ENCODE measurements around the gene VAV2.

VAV2 gene

DNA sequence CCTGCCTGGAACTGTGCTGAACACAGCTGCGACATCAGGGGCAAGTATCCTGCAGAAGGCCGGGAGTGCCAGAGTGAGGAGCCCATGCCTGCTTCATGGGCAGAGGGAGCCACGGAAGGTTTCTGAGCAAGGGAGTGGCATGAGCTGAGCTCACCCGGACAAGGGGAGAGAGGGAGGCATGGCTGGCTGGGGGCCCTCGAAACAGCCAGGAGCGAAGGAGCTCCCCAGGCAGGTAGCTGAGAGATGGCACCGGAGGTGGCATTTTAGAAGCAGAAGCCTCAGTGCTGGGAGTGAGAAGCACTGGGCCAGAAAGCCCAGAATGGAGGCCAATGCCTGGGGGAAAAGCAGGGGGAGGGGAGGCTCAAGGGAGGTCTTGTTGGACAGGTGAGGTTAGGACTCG, 197.1 kb downstream of the VAV2 start:
- DNase-seq (ENCODE audit: low spot score) = no peak

DNA sequence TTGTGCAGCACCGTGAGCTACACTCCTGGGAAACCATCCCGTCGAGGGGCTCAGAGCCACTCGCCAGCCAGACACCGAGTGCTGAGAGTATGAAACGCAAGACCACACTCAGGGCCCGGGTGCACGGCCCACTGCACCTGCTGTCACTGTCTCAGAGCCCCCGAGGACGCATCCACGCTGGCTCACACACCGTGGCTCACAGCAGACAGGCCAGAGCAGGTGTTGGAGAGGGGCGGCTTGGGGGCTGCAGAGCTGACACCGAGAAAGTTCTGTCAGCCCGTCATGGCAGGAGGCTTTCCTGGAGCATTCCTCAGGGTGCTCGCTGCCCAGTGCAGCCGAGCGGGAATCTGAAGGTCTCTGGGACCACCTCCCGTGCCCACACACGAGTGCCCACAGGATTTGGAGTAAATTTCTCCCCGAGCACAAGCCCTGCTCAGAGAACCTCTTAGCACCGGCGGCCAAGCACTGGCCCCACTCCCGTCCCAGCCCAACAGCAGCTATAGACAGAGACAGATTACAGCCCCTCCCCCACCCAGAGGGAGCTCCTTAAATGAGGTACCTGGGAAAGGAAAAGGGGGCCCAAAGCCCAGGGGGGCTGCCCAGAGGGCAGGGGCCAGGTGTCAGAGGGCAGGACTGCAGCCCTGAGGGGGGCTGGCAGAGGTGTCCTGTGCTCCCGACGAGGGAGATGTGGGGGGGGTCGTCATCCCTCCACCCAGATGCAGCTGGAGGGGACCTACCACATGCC, 197.9 kb downstream of the VAV2 start:
- no peak for DNase-seq (ENCODE audit: low spot score)

DNA sequence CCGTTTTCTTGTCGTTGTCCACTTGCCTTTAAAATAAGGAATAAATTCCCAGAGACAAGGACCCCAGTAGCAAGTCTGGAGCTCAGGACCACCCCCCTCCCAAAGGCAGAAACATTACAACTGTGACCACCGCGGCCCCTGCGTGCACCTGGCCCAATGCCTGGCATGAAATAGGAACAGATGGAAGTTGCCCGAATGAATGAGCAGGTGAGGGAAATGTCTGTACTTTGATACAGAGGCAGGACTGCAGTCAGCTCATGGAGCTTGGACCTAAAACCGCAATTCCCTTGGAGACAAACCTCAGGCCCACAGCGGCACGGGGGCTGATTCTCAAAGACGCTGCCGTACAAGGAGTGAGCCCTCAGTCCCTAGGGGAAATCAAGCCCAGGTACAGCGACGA, 198.7 kb downstream of the VAV2 start:
- no peak for DNase-seq (ENCODE audit: low spot score)

- peak; percentile 34 for DNase-seq (ENCODE audit: low spot score)
Measured at GRCh38 chr9:133792721-133793470, 199.2 kb downstream of the VAV2 start.

- no peak for DNase-seq (ENCODE audit: low spot score)
Measured at GRCh38 chr9:133791735-133792649, 200.1 kb downstream of the VAV2 start.

GRCh38 chr9:133791069-133791468, 201.1 kb downstream of the VAV2 start:
- DNase-seq (ENCODE audit: low spot score) = no peak

GRCh38 chr9:133789778-133790177, 202.3 kb downstream of the VAV2 start:
- DNase-seq (ENCODE audit: low spot score) = no peak

DNA sequence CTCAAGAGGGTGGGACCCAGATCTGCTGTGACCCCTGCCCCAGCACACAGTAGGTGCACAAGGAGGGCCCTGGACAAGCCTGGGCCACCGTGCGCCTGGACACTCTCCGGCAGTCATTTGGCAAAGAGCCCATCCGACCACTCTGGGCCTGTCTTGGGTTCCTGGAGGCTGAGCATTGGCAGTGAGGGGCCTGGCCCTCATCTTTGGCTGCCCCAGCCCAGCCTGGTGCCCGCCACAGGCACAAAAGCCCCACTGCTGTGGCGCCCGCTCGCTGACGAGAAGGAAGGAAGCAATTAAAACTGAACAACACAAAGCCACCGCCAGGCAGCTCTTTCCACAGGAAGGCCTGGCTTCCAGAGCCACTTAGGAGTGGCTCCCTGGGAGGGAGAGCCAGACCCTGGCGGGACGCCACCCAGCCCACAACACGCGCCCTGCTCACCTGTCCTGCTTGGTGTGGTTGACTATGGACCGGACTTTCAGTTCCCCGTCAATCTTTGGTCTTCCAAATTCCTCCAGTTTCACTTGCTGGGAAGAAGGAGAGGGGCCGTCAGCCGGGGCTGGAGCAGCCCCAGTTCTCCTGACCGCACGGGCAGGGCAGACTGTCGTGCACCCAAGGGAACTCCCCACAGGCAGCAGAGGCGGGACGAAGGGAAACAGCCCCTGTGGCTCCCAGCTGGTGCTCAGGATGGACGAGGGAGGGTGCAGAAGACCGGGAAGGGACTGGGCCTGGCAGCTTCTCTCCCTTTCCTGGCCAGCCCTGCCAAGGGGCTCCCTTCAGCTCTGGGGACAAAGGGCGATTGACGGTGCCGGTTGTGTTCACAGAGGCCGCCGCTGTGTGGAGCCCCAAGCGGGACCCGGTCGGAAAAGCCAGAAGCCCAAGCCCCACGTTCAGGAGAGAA, 203.1 kb downstream of the VAV2 start:
- DNase-seq (ENCODE audit: low spot score) = no peak

DNA sequence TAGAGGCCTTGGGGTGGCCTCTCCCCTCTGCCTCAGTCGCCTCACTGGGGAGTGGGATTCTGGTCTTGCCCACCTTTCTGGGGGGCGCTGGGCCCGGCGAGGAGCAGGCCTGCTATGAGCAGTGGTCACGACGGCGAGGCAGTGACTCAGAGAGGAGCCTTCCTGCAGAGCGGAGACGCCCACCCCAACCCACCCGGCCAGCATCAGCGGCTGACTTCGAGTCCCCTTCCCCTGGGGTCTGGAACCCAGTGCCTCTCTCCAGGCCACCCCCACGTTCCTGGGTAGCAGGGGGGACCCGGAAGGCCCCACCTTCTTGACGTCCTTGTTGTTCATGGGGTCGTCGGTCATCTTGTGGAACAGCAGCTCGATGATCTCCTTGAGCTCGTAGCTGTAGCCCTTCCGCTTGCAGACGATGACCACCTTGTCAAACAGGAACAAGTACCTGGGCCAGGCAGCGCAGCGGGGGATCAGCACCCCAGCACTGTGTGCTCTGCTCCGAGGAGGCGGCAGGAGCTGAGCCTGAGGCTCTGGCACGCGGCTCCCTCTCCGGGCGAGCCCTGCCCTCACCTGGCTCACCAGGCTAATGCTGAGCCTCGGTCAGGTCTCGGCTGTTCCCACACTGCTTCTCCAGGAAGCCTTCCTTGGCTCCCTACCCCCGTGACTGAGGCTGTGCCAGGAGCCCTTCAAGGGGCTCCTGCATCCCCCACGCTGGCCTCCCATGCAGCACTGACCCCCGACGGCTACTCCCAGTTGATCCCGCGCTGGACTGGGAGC, 203.9 kb downstream of the VAV2 start:
- no peak for DNase-seq (ENCODE audit: low spot score)

DNA sequence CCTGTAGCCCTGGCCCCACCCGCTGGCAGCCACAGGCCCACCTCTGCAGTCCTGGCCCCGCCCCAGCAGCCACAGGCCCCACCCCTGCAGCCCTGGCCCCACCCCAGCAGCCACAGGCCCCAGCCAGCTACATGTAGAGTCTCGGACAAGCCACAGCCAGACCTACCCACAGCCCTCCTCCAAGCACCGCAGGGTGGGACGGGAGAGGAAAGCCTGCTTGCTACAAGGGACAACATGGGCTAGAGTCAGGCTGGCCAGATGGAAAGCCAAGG, 204.4 kb downstream of the VAV2 start:
- peak; percentile 6 for DNase-seq (ENCODE audit: low spot score)

DNA sequence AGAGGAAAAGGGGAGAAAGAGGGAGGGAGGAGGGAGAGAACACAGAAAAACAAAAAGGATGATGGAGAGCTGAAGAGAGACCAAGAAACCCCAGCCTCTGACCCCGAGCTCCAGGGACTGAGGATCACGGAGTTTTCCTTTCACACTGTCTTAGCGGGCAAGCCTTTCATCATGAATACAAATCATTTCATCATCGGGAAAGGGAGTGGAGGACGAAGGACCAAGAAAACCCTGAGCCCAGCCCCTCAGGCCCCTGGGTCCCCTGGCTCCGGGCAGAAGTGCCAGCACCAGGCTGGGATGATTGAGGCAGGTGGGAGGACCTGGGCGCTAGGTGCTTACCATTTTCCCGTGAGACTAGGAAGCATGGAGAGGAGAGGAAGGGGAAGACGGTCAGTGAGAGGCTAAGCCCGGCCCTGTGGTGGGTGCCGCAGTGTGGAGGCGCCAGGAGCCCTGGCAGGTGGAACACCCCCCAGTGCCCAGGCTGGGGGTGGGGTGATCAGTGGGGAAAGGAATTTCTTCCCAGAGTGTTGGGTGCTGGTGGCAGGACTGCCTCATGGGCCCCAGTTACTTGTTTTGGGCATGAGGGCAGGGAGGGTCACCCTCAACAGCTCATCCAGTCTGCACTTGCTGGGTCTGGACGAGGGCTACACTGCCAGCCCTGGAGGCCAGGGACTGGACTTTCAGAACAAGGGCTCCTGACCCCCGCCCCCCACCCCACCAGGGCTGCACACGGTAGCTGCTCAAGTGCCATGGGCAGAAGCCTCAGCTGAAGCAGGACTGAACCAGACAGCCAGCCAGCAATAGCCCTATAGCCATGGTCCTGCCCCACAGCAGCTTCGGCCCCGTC, 205.0 kb downstream of the VAV2 start:
- no peak for DNase-seq (ENCODE audit: low spot score)

- no peak for DNase-seq (ENCODE audit: low spot score)
Measured at GRCh38 chr9:133786371-133786753, 205.8 kb downstream of the VAV2 start.

- no peak for DNase-seq (ENCODE audit: low spot score)
Measured at GRCh38 chr9:133785753-133786370, 206.3 kb downstream of the VAV2 start.

GRCh38 chr9:133784731-133785561, 207.2 kb downstream of the VAV2 start:
- no peak for DNase-seq (ENCODE audit: low spot score)

GRCh38 chr9:133783331-133783731, 208.8 kb downstream of the VAV2 start:
- no peak for DNase-seq (ENCODE audit: low spot score)

GRCh38 chr9:133782157-133783130, 209.7 kb downstream of the VAV2 start:
- DNase-seq (ENCODE audit: low spot score) = peak; percentile 40

DNA sequence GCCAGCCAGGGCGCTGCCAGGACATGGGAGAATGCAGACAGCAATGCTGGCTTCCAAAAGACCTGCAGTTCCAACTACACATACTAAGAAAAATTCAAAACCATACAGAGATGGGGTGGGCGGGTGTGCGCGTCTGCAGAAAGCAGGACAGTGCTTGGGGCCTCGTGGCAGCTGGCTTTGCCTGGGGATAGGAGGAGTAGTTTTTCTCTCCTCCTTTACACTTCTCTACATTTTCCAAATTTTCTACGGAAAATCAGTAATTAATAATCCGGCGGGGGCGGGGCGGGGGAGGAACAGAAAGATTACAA, 210.3 kb downstream of the VAV2 start:
- no peak for DNase-seq (ENCODE audit: low spot score)

Data from hematopoietic multipotent progenitor cell treated with erythropoietin and hydrocortisone succinate and interleukin-3 and kit ligand, for 15 days (in vitro differentiated cells).